Endothelial cell of umbilical vein (primary cell): ENCODE data around the gene KATNAL2. TPM values are rescaled to one million over a fixed set of nuclear protein-coding genes. Genes with fewer than 3 reads are reported as not detected.

Experiments used
- BruUV-seq: library from RNA; stranded (reverse); fragments of 400-500 nt; replicated peaks from 2 replicates; lab custom pipeline; 2021; lab: Mats Ljungman, UMichigan
- CTCF ChIA-PET: fragments of 300-600, 350-600 bp; sonication (Branson Sonifier 250); formaldehyde crosslinking; loops from one replicate; lab custom pipeline; 2021; ENCODE audit warnings: antibody characterized with exemption, inconsistent platforms; lab: Charles Lee
- POLR2A ChIA-PET: fragments of 300-600, 350-600 bp; sonication (Branson Sonifier 250); formaldehyde crosslinking; loops from one replicate; lab custom pipeline; 2021; ENCODE audit warnings: antibody characterized with exemption, inconsistent platforms; lab: Charles Lee
- DNase-seq: peaks from one replicate; pipeline ENCODE4 v3.0.0-alpha.2; 2011; ENCODE audit warnings: low read depth, low spot score
- FAIRE-seq: peaks from 2 replicates; lab custom pipeline; 2011; peaks lifted over from hg19 to GRCh38; lab: Jason Lieb, UNC
- H2AFZ ChIP-seq: 2 replicates; pipeline ENCODE4 v1.6.0; 2012; ENCODE audit warnings: low read depth, low read length, control low read depth, inconsistent platforms
- H3K27ac ChIP-seq: 2 replicates; pipeline ENCODE4 v1.5.1; 2011; ENCODE audit warnings: low read depth, mild to moderate bottlenecking, control low read depth, low read length, moderate library complexity; ENCODE audit not compliant: insufficient read depth
- H3K27me3 ChIP-seq, 2 experiments: 2 replicates each; pipeline versions ENCODE4 v1.6.0 to v1.6.1; 2011; ENCODE audit warnings: low read length in 2 of 2, mixed read lengths in 1 of 2; ENCODE audit not compliant: control insufficient read depth in 2 of 2, insufficient read depth in 2 of 2
- H3K36me3 ChIP-seq, 2 experiments: 2 replicates in 1 of 2; 3 replicates in 1 of 2; pipeline ENCODE4 v1.5.1; 2011; ENCODE audit warnings: low read length in 2 of 2, mild to moderate bottlenecking in 1 of 2, moderate library complexity in 1 of 2; ENCODE audit not compliant: control insufficient read depth in 2 of 2, insufficient read depth in 2 of 2; ENCODE audit errors: extremely low read depth in 1 of 2
- H3K4me1 ChIP-seq: 3 replicates; pipeline ENCODE4 v1.5.1; 2011; ENCODE audit warnings: mild to moderate bottlenecking, low read length; ENCODE audit not compliant: control insufficient read depth, insufficient read depth; ENCODE audit errors: extremely low read depth
- H3K4me2 ChIP-seq: 2 replicates; pipeline ENCODE4 v1.6.1; 2011; ENCODE audit warnings: low read length, control low read depth, mixed read lengths; ENCODE audit not compliant: insufficient read depth
- H3K4me3 ChIP-seq, 3 experiments: fragments of 200-600 bp in 1 of 3; sonication (generic), shearing (Covaris generic) in 1 of 3; replicated peaks in 1 of 3; 2 replicates each; pipeline ENCODE4 v1.5.1; 2011 to 2016; ENCODE audit warnings: control low read depth in 3 of 3, low read length in 3 of 3, mild to moderate bottlenecking in 2 of 3, inconsistent platforms in 1 of 3, low read depth in 1 of 3, moderate library complexity in 1 of 3; ENCODE audit not compliant: insufficient read depth in 1 of 3
- H3K79me2 ChIP-seq: 2 replicates; pipeline ENCODE4 v1.6.0; 2012; ENCODE audit warnings: low read length, inconsistent platforms; ENCODE audit not compliant: control insufficient read depth, insufficient read depth
- H3K9ac ChIP-seq: replicated peaks from 2 replicates; pipeline ENCODE3; 2011; ENCODE audit warnings: low read length, control low read depth; ENCODE audit not compliant: insufficient read depth; ENCODE audit errors: extremely low read depth
- H3K9me1 ChIP-seq: replicated peaks from 3 replicates; pipeline ENCODE4 v1.6.0; 2011; ENCODE audit warnings: mild to moderate bottlenecking, low read length; ENCODE audit not compliant: control insufficient read depth, insufficient read depth; ENCODE audit errors: extremely low read depth
- H3K9me3 ChIP-seq: replicated peaks from 2 replicates; pipeline ENCODE4 v1.5.1; 2012; ENCODE audit warnings: low read length, inconsistent platforms; ENCODE audit not compliant: control insufficient read depth, insufficient read depth
- H4K20me1 ChIP-seq: replicated peaks from 2 replicates; pipeline ENCODE3; 2011; ENCODE audit warnings: mild to moderate bottlenecking, low read length; ENCODE audit not compliant: control insufficient read depth, insufficient read depth; ENCODE audit errors: extremely low read depth
- EZH2 ChIP-seq: IDR thresholded peaks from 2 replicates; pipeline ENCODE4 v1.6.1; 2012; ENCODE audit warnings: borderline replicate concordance, low read depth, mild to moderate bottlenecking, moderate library complexity, low read length, inconsistent platforms; ENCODE audit not compliant: severe bottlenecking
- FOS ChIP-seq: IDR thresholded peaks from 2 replicates; pipeline ENCODE4 v1.6.1; 2011; ENCODE audit warnings: mild to moderate bottlenecking, low read length, moderate library complexity, borderline replicate concordance; ENCODE audit not compliant: insufficient read depth
- GATA2 ChIP-seq: IDR thresholded peaks from 2 replicates; pipeline ENCODE4 v1.7.0; 2011; ENCODE audit warnings: low read depth, mild to moderate bottlenecking, moderate library complexity, mixed read lengths, low read length; ENCODE audit not compliant: insufficient read length, insufficient read depth
- JUN ChIP-seq: IDR thresholded peaks from 2 replicates; pipeline ENCODE4 v1.6.1; 2011; ENCODE audit warnings: borderline replicate concordance, low read depth; ENCODE audit not compliant: insufficient read length, insufficient read depth
- MYC ChIP-seq: IDR thresholded peaks from one replicate; pipeline ENCODE4 v1.6.1; 2011; ENCODE audit warnings: mild to moderate bottlenecking, low read depth, low read length
- POLR2A ChIP-seq: IDR thresholded peaks from 2 replicates; pipeline ENCODE4 v1.6.1; 2012; ENCODE audit warnings: low read depth, mild to moderate bottlenecking, control low read depth, low read length
- POLR2AphosphoS5 ChIP-seq: IDR thresholded peaks from 2 replicates; pipeline ENCODE4 v1.6.1; 2012; ENCODE audit warnings: low read depth, mild to moderate bottlenecking, control low read depth, low read length, moderate library complexity; ENCODE audit not compliant: insufficient read depth
- dilution Hi-C: fragments of 300-500 bp; cut with MboI; formaldehyde crosslinking; loops from one replicate; pipeline ENCODE4 v1.15.0; 2019; ENCODE audit warnings: low sequenced_read_pairs; ENCODE audit not compliant: extremely low pct_ligation_motif_present
- intact Hi-C: fragments of 100-400 bp; cut with micrococcal nuclease; formaldehyde crosslinking; loops from one replicate; pipeline ENCODE4 v1.10.0; 2022
- polyA plus RNA-seq, 4 experiments: library from polyadenylated mRNA; depleted of rRNA in 3 of 4; stranded (reverse) in 3 of 4; unstranded in 1 of 4; fragments of >200 nt; gene quantifications; 2 replicates each; pipeline versions ENCODE4 v1.2.1 to v1.2.3, GENCODE V29; 2011 to 2012; ENCODE audit warnings: missing spikeins in 1 of 4
- total RNA-seq: library from RNA; stranded (reverse); gene quantifications from 2 replicates; pipeline ENCODE4 v1.2.3, GENCODE V29; 2021
- TF ChIP-seq, protein P1 (sequence below): IDR thresholded peaks from 2 replicates; pipeline ENCODE4 v1.6.1; 2011; ENCODE audit not compliant: insufficient read depth, insufficient read length
- TF ChIP-seq, protein P2 (sequence below), 2 donors: IDR thresholded peaks; 1 replicate in 1 of 2; 2 replicates in 1 of 2; pipeline ENCODE4 v1.5.1; 2011; ENCODE audit warnings: low read length in 2 of 2, mild to moderate bottlenecking in 2 of 2, moderate library complexity in 2 of 2, control low read depth in 1 of 2, inconsistent platforms in 1 of 2, low read depth in 1 of 2; ENCODE audit not compliant: insufficient read depth in 1 of 2; ENCODE audit errors: extremely low read depth in 1 of 2

KATNAL2 gene
- total and polyA plus RNA-seq, 2 donors (not counting 3 experiments of a cell fraction or from before 2014, with no cell fraction given): 0.51 to 1.3 TPM

DNA sequence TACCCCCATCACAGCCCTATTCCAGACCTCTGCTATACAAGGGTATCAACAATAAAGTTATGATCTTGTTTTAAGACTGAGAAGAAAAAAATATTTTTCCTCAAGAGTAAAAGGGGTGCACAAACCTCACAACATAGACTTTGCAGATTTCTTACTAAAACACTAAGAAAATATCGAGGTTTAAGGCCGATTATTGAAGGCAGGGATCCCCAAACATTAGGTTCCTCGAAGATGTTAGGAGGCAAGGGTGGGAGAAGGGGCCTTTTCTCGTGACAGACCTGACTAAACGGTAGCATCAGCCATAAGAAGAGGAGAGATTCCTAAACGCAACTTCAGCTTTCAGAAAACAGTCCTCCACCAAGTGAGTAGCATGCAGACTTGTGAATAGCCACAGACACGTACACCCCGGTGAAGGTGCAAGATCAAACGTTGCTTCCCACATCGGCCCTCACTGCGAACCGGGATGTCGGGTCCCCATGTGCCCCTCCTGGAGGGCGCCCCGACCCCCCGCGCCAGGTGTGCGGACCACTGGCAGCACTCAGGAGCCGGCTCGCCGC lies 773 bp upstream of the KATNAL2 start:
- no peak for TF ChIP-seq FOS
- TF ChIP-seq, protein P1, sequence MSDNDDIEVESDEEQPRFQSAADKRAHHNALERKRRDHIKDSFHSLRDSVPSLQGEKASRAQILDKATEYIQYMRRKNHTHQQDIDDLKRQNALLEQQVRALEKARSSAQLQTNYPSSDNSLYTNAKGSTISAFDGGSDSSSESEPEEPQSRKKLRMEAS: no peak
- no peak for TF ChIP-seq MYC
- no peak for TF ChIP-seq EZH2
- no peak for TF ChIP-seq POLR2A
- TF ChIP-seq POLR2AphosphoS5: no peak
- no peak for TF ChIP-seq GATA2
- TF ChIP-seq, protein P2, sequence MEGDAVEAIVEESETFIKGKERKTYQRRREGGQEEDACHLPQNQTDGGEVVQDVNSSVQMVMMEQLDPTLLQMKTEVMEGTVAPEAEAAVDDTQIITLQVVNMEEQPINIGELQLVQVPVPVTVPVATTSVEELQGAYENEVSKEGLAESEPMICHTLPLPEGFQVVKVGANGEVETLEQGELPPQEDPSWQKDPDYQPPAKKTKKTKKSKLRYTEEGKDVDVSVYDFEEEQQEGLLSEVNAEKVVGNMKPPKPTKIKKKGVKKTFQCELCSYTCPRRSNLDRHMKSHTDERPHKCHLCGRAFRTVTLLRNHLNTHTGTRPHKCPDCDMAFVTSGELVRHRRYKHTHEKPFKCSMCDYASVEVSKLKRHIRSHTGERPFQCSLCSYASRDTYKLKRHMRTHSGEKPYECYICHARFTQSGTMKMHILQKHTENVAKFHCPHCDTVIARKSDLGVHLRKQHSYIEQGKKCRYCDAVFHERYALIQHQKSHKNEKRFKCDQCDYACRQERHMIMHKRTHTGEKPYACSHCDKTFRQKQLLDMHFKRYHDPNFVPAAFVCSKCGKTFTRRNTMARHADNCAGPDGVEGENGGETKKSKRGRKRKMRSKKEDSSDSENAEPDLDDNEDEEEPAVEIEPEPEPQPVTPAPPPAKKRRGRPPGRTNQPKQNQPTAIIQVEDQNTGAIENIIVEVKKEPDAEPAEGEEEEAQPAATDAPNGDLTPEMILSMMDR (IDR thresholded peaks at IDR 0.05; ENCODE audit: extremely low read depth in 1 of 2, insufficient read depth in 1 of 2, low read depth in 1 of 2, low read length in 2 of 2): no peak
- TF ChIP-seq JUN: no peak
- ChIA-PET CTCF (interaction anchor here (0.6 to 1.7 kb wide), 11 partner anchors 16 to 832 kb away, joined by 3 to 7 read pairs (median 3); a partner anchor contains a TSS), POLR2A (interaction anchor here (0.6 to 1.0 kb wide), 2 partner anchors 19 to 680 kb away, joined by 3 to 7 read pairs; no protein-coding TSS in a partner anchor)
- FAIRE-seq (peak; percentile 24), DNase-seq (peak; percentile 56)
- Histone ChIP-seq H3K27ac (peak overlapping the region; percentile 60), H2AFZ (peak overlapping the region; percentile 94), H3K9me3 (no peaks in the 10 kb centered on the region), H3K79me2 (peaks cover 43% of the 10 kb centered on the region), H3K4me2 (peak overlapping the region; percentile 98), H4K20me1 (no peaks in the 10 kb centered on the region), H3K36me3 (no peaks in the 10 kb centered on the region), H3K4me3 (peak overlapping the region; percentile 68 to 93 (median 83)), H3K4me1 (peaks cover 12% of the 10 kb centered on the region), H3K27me3 (no peaks in the 10 kb centered on the region), H3K9ac (peak overlapping the region; percentile 87), H3K9me1 (no peaks in the 10 kb centered on the region)
- BruUV-seq: no TSS peak
- dilution Hi-C loops (no loop called here), intact Hi-C loops (loop anchor here (1.0 to 10.0 kb wide), 3 partner anchors 30 to 262 kb away; partner anchors contain the start of gene LOXHD1)
